ENCODE data around the gene MCRIP1.

The MCRIP1 gene

GRCh38 chr17:81794074-81794476 is 39.0 kb downstream of the MCRIP1 start:
- Histone ChIP-seq H3K27me3 (ENCODE audit: insufficient read depth, insufficient read length) (no peaks in the 10 kb centered on the region), H3K36me3 (ENCODE audit: insufficient read depth, insufficient read length, low read length) (no peaks in the 10 kb centered on the region), H3K9ac (ENCODE audit: insufficient read length, low read depth) (peak overlapping the region; percentile 11), H3K9me3 (ENCODE audit: insufficient read depth, low read length) (no peaks in the 10 kb centered on the region), H3K4me3 (ENCODE audit: insufficient read length, low read depth) (no peak overlapping the region), H3K4me1 (ENCODE audit: insufficient read depth, insufficient read length) (no peaks in the 10 kb centered on the region)
- TF ChIP-seq ZNF274 (IDR thresholded peaks at IDR 0.05; ENCODE audit: low read depth, low read length) (no peak), YY1 (IDR thresholded peaks at IDR 0.05; ENCODE audit: insufficient read depth, insufficient read length) (no peak)
- no peak for DNase-seq (ENCODE audit: low read depth, low spot score)

- no peaks in the 10 kb centered on the region for H3K36me3 ChIP-seq (ENCODE audit: insufficient read depth, insufficient read length, low read length)
Observed at GRCh38 chr17:81792675-81793615, 40.1 kb downstream of the MCRIP1 start.

More at GRCh38 chr17:81792675-81793615, 40.1 kb downstream of the MCRIP1 start:
- TF ChIP-seq ZNF274 (IDR thresholded peaks at IDR 0.05; ENCODE audit: low read depth, low read length) (no peak), YY1 (IDR thresholded peaks at IDR 0.05; ENCODE audit: insufficient read depth, insufficient read length) (no peak), SUZ12 (IDR thresholded peaks at IDR 0.05; ENCODE audit: extremely low read depth, insufficient read depth, insufficient read length) (no peak)
- DNase-seq (ENCODE audit: low read depth, low spot score), result no peak
- H3K27me3 ChIP-seq (ENCODE audit: insufficient read depth, insufficient read length), result no peaks in the 10 kb centered on the region
- H3K9ac ChIP-seq (ENCODE audit: insufficient read length, low read depth), result no peak overlapping the region
- no peak overlapping the region for H3K4me3 ChIP-seq (ENCODE audit: insufficient read length, low read depth)
- H3K9me3 ChIP-seq (ENCODE audit: insufficient read depth, low read length), result no peaks in the 10 kb centered on the region
- no peaks in the 10 kb centered on the region for H3K4me1 ChIP-seq (ENCODE audit: insufficient read depth, insufficient read length)

Measured in NT2/D1 (cell line).